Amniotic epithelial cell (primary cell): ENCODE data around the gene ZMYM2.
A peak's percentile ranks its signal among the peaks of the same experiment; 100 is the strongest.

Source experiments
- DNase-seq: peaks from one replicate; pipeline ENCODE4 v3.0.0-alpha.2; 2010; ENCODE audit warnings: low read depth

ZMYM2 gene

DNA sequence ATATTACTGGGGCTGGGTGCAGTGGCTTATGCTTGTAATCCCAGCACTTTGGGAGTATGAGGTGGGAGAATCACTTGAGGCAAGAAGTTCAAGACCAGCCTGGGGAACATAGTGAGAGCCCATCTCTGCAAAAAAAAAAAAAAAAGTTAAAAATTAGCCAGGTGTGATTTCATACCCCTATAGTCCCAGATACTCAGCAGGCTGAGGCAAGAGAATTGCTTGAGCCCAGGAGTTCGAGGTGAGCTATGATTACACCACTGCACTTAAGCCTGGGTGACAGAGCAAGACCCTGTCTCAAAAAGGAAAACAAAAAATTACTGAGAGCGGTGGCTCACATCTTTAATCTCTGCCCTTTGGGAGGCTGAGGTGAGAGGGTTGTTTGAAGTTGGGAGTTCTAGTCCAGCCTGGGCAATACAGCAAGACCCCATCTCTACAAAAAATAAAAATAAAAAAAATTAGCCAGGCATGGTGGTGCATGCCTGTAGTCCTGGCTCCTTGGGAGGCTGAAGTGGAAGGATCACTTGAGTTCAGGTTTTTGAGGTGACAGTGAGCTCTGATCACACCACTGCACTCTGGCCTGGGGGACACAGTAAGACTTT is 87.5 kb downstream of the ZMYM2 start:
- DNase-seq, result no peak

DNA sequence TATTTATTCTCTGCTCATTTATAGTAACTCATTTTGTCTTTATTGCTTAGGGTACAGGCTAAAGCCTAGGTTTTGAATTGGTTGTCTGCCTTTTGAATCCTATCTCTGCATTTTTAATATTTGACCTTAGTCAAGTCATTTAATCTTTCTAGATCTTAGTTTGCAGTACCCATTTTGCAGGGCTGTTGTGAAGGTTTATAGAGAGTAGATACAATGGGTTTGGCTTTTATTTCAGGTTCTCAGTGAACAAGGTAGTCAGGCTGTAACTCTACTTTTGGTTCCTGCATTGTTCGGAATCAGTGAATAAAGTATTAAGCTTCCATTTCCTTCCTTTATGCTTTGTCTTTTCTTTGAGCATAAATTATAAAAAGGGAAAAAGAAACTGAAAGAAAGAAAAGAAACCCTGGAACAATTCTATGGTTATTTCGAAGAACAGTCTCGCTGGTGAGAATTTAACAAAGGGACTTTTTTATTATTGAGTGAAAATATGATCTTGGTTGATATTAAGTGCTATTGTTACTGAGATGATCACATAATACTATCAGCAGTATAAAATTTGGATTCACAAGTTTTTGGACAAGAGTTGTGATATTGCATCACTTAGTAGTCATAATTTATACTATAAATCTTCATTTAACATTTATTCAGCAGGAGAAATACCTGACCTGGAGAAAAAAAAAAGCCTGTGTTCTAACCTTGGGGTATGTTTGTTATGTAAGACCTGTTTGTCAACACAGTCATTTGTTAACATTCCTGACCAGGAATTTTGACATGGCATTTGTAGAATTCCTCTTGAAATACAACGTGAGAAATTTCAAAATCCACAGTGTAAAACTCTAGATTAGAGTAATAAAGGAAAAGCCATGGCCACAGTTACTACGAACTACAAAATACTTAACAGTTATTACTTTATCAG is 91.3 kb downstream of the ZMYM2 start:
- DNase-seq, result peak; percentile 62

DNA sequence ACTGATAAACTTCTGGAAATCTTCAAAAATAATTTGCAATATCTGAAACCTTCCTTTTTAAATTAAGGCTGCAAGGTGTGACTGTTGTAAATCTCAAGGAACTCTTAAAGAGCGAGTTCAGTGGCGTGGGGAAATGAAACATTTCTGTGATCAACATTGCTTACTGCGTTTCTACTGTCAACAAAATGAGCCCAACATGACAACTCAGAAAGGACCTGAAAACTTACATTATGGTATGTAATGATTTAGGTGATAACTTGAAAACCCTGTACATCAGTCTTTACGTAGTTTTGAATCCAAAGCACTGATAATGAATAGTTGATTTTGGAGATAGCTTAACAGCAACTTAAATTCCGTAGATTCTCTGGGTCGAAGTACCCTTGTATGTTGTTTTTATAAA is 92.8 kb downstream of the ZMYM2 start:
- no peak for DNase-seq

DNA sequence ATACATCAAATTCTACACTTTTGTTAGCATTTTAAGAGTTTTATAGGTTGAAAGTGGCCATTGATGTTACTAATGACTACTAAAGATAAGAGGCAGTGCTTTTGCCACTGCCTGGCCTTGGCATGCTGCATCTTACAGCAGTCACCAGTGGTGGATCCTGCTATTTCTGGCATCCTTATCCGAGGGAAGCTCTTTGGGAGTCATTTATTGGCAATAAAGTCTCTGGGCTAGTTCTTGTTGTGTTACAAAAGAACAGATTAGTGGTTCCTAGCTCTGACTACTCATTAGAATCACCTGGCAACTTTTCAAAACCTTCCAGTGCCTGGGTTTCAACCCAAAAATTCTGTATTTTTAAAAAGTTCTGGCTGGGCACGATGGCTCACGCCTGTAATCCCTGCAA is 94.5 kb downstream of the ZMYM2 start:
- peak; percentile 43 for DNase-seq

DNA sequence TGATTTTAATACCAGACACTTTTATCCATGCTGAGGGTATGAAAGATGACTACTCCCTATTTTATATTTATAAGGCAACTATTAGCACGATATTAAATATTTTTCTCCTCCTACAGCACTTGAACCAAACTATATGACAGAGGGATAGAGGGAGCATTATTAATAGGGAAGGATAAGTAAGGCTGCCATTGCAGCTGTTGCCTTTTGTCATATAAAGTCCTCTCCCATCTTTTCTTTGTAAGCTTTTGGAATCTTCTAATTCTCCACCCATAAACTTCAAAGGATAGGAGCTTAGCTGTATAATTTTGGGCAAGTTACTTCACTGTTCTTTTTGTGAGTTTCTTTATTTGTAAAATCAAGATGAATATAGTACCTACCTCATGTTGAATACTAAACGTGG is 95.4 kb downstream of the ZMYM2 start:
- no peak for DNase-seq

DNA sequence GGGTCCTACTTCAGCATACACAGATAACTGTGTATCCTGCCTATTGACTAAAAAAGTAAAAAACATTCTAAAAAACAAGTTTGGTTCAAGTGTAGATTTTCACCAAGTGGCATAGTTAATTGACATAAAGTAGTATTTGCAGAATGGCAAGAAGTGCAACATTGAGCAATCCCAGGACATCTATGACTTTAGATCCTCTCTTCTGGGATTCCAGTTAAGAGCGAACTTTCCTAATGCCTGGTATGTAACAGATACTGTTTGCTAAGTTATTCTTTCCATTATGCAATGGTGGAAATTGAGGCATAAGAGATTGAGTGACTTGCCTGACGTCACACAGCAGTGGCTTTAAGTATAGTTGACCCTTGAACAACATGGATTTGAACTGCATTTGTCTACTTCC is 96.1 kb downstream of the ZMYM2 start:
- DNase-seq, result peak; percentile 40

DNA sequence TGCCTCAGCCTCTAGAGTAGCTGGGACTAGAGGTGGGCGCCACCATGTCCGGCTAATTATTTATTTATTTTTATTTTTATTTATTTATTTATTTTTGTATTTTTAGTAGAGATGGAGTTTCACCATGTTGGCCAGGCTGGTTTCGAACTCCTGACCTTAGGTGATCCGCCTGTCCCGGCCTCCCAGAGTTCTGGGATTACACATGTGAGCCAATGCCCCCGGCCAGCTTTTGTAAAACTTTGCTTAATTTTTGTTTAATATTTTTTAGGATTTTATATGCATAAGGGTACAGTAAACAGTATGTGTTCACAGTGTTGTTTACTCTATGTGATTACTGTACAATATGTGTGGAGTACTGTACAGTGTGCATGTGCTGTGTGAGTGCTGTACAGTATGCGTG is 98.7 kb downstream of the ZMYM2 start:
- no peak for DNase-seq

DNA sequence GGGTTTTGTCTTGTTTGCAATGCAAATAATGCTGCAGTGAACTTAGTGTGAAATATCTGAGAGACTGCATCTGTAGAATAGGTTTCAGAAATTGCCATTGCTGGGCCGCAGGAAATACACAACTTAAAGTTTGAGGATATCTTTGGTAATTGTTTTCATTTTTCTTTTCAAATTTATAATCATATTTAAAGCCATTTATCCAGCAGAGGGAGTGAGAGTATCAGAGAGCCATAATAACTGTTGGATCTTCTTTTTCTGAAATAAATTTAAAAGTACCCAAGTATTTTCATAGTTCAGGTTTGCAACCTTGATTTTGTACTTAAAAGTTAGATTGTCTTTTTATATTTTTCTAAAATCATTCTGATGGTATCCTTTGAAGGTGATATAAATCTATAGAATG is 99.4 kb downstream of the ZMYM2 start:
- DNase-seq, result no peak

DNA sequence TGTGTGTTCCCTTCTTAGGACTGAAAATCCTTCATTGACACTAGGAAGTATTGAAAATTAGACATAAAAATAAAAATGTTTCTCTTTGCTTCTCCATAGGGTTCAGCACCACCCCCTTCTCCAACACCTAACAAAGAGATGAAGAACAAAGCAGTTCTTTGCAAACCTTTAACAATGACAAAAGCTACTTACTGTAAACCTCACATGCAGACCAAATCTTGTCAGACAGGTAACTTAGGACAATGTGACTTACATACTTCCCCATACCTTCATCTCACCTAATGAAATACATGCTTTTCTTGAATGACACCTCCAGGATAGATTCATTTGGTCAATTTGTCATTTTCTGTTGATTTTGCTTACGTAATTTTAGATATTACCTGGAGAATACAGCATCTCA is 99.9 kb downstream of the ZMYM2 start:
- no peak for DNase-seq

DNA sequence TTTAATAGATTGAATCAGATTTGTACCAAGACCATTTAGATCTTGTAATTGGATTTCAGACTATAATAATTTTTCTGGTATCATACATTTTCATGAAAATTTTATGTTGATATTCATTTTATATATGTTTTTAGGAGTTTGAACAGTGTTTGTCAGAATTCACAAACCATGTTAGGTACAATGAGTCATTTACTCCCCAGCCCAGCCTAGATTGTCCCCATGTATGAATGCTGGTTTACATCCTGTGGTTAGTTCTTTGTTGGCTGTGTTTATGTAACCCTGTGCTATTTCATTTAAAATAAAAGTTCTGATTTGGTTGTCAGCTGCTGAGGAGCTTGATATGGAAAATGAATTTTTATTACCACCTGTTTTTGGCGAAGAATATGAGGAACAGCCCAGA is 105.6 kb downstream of the ZMYM2 start:
- peak; percentile 51 for DNase-seq

DNA sequence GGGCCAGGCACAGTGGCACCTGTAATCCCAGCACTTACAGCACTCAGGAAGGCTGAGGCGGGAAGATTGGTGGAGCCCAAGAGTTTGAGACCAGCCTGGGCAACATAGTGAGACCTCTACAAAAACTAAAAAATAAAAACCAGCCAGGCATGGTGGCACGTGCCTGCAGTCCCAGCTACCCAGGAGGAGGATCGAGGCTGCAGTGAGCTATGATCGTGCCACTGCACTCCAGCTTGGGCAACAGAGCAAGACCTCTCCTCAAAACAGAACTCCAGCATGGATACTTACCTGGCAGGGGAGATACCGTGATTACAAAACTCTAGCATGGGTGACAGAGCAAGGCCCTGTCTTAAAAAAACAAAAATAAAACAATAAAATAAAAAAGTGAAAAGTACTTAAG is 107.0 kb downstream of the ZMYM2 start:
- DNase-seq, result no peak

DNA sequence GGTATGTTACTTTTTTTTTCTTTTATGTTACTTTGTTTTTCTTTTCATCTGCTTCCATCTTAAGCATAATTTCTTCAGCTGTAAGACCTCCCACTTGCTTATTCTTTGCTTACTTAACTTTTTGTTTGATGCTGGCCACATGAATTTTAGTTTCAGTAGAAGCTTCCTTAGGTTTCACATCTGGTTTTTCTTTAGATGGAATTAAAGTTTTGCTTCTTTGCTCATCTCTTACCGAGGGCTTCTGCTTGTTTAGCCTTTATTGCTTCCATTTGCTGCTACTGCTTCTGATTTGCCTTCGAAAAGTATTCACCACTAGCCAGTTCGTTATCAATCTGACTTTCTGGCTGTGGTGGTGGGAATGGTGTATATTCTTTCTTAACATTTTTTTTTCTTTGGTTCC is 111.4 kb downstream of the ZMYM2 start:
- no peak for DNase-seq

DNA sequence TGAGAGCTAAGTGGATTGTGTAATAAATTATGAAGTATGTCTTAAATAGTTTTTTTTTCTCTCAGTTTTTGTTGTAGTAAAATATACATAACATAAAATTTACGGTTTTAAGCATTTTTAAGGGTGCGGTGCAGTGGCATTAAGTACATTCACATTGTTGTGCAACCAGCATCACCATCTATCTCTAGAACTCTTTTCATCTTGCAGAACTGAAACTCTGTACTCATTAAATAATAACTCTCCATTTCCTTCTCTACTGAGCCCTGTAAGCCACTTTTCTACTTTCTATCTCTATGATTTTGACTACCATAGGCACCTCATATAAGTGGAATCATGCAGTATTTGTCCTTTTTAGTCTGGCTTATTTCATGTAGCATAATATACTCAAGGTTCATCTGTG is 115.2 kb downstream of the ZMYM2 start:
- DNase-seq, result peak; percentile 38

DNA sequence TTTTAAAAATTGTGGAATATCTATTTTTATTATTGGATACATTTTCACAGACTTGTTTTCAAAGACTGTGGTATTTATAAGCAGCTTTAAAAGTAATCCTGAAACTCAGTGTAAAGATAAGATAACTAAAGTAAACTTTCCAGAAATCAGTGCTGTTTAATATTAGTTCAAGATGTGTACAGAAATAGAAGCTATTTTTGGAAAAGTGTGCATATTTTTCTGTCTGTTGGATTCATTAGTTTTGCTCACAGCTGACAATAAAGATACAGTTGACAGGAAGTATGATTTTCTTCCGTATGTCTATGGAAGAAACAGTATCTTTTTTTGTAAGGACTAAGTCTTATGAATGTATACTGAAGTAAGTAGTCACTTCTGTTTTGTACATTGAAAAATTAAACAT is 116.4 kb downstream of the ZMYM2 start:
- DNase-seq, result peak; percentile 70

DNA sequence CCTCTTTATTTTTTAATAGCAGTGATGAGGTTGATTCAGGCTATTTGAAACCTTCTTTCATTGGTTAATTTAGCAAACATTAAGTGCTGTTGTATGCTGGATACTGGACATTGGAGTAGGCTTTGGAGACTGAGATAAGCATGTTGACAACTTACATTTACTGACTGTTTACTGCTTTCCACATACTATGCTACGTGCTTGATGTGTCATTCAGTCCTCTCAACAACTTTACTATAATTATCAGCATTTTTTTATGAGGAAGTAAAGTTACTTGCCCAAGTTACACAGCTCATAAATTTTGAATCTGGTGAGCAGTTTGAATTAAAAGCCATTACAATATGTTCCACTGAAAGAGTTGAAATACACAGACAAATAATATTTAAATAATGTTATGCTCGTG is 118.6 kb downstream of the ZMYM2 start:
- peak; percentile 56 for DNase-seq

DNA sequence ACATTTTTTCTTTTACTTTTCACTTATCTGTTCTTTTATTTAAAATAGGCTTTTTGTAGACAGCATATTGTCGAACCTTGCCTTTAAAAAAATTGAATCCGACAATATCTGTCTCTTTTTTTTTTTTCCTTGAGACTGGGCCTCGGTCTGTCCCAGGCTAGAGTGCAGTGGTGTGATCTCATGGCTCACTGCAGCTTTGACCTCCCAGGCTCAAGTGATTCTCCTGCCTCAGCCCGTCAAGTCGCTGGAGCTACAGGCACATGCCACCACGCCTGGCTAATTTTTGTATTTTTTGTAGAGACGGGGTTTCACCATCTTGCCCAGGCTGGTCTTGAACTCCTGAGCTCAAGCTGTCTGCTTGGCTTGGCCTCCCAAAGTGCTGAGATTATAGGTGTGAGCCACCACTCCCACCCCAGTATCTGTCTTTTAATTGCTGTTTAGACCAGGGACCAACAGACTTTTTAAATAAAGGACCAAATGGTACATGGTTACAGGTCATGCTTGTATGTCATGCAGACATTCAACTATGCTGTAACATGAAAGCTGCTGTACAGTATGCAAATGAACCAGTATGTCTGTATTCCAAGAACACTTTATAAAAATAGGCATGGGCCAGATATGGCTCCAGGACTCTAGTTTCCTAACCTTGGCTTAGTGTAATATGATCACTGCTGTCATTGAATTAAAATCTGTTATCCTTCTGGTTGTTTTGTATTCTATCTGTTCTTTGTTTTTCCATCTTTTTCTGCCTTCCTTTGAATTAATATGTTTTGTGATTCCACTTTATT is 122.0 kb downstream of the ZMYM2 start:
- no peak for DNase-seq

DNA sequence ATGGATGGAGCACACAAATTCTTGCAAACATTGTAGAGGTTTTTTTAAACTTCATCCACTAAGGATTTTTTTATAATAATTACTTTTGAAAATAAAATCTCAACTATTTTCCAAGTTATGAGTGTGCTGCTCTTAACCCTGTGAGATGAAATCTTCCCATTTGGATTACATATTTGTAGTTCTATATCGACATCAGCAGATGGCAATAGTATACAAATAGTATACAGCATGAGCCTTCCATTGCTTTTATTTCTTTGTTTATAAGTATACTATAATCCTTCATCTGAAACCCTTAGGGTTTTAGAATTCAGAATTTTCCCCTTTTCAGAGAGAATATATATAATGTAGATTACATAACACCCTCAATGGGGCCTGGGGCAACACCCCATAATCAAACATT is 131.8 kb downstream of the ZMYM2 start:
- DNase-seq, result no peak

DNA sequence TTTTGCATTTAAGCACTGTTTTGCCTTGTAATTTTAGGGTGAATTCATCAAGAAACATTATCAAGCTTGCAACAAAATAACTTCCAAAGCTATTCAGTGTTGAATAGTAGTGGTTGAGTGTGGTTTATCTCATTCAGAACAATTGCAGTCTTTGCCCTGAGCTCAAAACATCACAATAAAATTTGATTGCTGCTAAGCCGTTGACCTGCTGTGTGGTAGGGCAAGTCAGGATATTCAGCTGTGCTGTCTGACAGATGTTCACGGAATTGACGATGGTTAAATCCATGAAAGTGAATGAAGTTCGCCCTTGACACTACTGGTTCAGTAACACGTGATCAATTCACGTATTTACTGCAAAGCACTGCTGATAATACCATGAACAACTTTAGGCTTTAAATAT is 135.4 kb downstream of the ZMYM2 start:
- no peak for DNase-seq

DNA sequence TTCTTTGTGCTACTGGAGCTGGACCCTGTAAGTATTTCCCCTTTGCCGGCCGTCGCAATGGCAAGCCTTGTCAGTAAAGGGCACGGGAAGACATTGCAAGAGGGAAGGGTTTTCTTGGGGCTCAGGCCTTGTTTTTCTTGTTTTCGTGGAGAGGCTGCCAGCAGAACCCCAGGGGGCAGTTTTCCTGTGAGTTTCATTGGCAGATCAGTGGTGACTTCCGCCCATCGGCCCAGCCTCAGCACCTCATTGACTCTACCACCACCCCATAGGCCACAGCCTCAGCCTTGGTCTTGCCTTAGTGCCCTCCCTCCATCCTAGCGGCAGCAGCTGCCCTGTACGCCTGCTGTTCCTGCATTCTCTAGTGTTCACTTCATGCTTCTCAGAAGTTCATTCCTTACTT is 140.8 kb downstream of the ZMYM2 start:
- DNase-seq, result no peak

DNA sequence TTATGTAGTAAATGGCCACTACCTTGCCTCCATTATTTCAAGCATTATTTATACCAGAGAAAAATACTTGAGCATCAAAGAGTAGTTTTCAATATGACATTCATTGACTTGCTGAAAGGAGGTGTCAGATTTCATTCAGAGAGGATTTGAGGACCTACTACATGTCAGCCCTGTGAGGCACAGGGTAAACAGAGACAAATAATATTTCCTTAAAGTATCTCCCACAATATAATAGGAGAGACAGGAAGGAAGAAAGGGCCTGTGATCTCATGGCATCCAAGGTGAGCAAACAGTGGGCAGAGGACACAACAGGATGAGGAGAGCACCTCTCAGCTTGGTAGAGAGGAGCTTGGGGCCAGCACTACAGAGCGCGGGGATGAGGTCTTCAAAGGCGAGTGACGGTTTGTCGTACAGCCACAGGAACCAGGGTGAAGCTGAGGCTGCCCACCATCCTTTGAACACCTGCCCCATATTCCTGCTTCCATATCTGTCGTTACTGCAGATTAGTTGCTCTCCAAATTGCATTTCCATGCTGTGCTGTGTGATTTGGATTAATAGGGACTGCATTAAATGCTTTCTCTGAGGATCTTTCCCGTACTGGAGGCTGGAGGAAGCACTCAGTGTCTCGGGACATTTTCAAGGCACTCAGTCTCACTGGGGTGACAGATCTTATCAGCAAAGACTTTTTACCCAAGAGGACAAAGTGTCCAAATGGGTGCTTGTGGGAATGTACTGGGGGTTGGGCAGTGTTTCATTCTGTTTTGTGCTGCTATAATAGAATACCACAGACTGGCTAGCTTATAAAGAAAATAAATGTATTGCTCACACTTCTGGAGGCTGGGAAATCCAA is 143.2 kb downstream of the ZMYM2 start:
- no peak for DNase-seq

DNA sequence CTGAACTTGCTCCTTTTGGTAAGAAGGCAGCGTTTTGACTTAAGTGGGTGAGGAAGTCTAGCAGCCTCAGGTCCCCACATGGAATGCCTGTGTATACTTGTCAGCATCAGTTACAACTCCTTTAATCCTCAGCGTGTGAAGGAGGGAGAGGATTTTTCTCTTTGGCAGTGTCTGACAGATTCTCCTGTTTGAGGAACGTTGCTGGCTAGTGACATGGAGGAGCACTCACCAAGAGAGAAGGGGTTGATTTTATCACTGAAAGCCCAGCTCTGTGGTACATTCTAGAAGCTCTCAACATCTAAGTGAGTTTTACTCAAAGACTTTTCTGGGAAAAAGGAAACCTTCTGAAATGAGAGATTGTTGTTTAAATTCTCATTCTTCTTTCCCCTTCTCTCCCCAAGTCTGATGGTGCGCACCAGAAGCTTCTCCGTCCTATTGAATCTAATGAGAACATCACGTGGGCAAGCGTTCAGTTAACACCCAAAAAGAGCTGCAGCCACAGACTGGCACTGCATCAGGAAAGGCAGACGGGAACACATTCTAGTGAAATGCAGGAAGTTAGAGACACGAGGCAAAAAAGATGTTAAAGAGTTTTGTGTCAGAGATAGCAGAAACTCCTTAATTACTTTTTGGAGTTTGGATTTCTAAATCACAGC is 144.1 kb downstream of the ZMYM2 start:
- no peak for DNase-seq
